Measurements from ENCODE around the gene ATRIP.

GRCh38 chr3:48514431-48515227, 68.1 kb downstream of the ATRIP start:
- TF ChIP-seq POLR2A (IDR thresholded peaks at IDR 0.05) (no peak), CTCF (IDR thresholded peaks at IDR 0.05) (no peak), POLR2AphosphoS5 (IDR thresholded peaks at IDR 0.05) (no peak), EP300 (IDR thresholded peaks at IDR 0.05) (no peak)

All from stomach (tissue), 4 donors.